ENCODE measurements around the gene ZNF160.
A peak's percentile ranks its signal among the peaks of the same experiment; 100 is the strongest.
"Not testable (repeated sequence)": the region's sequence is repeated elsewhere in the genome, so short reads cannot be mapped to it uniquely, and the experiment has no call there.

The ZNF160 gene

DNA sequence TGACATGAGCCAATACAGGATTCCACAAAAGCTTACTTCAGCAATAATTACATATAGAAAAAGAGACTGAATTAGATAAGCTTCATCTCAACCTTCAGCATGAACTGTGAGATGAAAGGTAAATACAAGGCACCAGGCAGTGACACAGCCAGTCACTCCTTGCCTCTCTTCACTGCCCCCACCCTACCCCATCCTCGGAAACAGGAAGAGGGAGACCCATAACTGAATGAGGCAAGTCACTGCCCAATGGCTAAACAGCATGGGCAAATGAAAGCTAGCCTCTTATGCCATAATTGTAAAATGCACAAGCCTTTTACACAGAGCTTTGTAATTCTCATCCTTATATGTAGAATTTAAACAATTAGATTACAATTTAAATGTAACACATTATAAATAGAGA lies 1.7 kb downstream of the ZNF160 start:
- H3K27ac Mint-ChIP-seq = peak overlapping the region; percentile 82
- H3K27me3 Mint-ChIP-seq = no peaks in the 10 kb centered on the region
- no peak for ATAC-seq
- peak overlapping the region; percentile 83 for H3K4me3 Mint-ChIP-seq
- no peaks in the 10 kb centered on the region for H3K9me3 Mint-ChIP-seq
- H3K4me1 Mint-ChIP-seq = peaks cover 27% of the 10 kb centered on the region
- H3K36me3 Mint-ChIP-seq = peaks cover 43% of the 10 kb centered on the region

GRCh38 chr19:53098570-53098969 lies 4.7 kb downstream of the ZNF160 start:
- H3K27ac Mint-ChIP-seq, H3K4me3 Mint-ChIP-seq, H3K27me3 Mint-ChIP-seq, ATAC-seq, H3K9me3 Mint-ChIP-seq: not testable (repeated sequence)
- Mint-ChIP-seq H3K36me3 (peaks cover 66% of the 10 kb centered on the region), H3K4me1 (peaks cover 27% of the 10 kb centered on the region)

DNA sequence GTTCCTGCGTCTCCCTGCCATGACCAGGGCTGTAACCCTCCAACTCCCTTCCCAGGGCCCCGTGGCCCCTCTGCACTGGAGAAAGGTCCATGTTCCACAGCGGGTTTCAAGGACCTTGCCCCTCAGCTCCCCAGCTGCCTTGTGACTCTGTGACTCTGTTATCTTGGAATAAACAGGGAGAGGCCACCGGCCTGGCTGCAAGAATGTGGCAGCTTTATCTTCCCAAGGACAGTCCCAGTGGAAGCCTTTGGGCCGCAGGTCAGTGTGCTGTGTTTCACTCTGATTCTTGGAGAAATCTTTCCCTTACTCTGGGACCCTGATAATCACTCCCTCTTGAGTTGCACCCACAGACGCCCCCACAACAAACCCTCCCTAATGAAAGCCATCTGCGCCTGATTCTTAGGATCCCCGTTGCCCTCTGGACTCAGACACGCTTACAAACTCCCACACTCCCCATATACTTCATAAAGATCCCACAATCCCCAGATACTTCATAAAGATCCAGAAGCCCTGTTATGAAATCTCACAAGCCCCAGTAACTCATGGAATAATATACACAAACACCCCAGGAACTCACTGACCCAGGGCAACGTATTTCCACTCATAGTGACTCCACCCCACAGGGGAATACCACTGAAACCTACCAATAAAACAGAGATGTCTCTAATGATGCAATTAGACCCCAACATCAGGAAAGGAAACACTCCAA lies 6.1 kb downstream of the ZNF160 start:
- H3K27ac Mint-ChIP-seq, ATAC-seq, H3K9me3 Mint-ChIP-seq, H3K4me3 Mint-ChIP-seq, H3K27me3 Mint-ChIP-seq: not testable (repeated sequence)
- H3K36me3 Mint-ChIP-seq = peaks cover 71% of the 10 kb centered on the region
- peaks cover 19% of the 10 kb centered on the region for H3K4me1 Mint-ChIP-seq

DNA sequence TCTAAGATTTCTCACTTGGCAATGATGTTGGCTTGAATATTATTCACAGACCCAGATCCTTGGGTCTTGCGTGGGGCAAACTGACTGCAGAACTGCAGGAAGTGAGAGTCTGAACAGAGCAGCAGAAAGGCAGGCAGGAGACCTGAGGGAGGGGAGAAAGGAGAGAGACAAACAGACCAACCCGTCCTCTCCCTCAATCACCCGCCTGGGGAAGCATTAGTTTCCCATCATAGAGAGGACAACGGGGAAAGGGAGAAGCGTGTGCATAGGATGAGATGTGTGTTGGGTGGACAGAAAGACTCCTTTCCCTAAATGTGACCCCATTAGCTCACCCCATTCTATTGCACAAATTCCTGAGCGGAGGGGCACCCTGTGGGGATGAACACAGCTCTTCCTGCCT lies 6.6 kb downstream of the ZNF160 start:
- H3K9me3 Mint-ChIP-seq, H3K4me3 Mint-ChIP-seq, ATAC-seq, H3K27me3 Mint-ChIP-seq, H3K27ac Mint-ChIP-seq: not testable (repeated sequence)
- Mint-ChIP-seq H3K4me1 (peaks cover 14% of the 10 kb centered on the region), H3K36me3 (peaks cover 69% of the 10 kb centered on the region)

GRCh38 chr19:53094754-53095575 lies 8.3 kb downstream of the ZNF160 start:
- H3K36me3 Mint-ChIP-seq = peaks cover 84% of the 10 kb centered on the region
- H3K4me1 Mint-ChIP-seq = peaks cover 19% of the 10 kb centered on the region
- no peaks in the 10 kb centered on the region for H3K27me3 Mint-ChIP-seq
- no peak for ATAC-seq
- peaks cover under 1% of the 10 kb centered on the region for H3K9me3 Mint-ChIP-seq
- no peak overlapping the region for H3K27ac Mint-ChIP-seq
- H3K4me3 Mint-ChIP-seq = no peak overlapping the region

DNA sequence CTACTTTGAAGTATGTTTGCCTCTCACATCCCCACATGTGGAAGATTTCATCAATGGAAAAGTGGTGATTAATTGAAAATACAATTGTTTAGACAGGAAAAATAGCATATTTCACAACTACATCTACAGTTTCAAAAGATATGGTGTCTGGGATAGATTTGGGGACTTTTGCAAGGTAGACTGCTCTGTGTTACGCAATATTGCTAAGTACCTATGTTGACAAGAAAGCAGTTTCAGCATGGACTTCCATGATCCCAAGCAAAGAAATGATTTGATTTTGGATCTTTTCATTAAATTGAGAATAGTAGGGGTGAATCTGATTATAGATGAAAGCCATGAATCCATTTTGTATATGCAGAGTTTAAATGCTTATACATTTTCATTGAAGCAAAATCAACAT lies 10.5 kb downstream of the ZNF160 start:
- no peaks in the 10 kb centered on the region for H3K27me3 Mint-ChIP-seq
- ATAC-seq = no peak
- H3K4me3 Mint-ChIP-seq = no peak overlapping the region
- peaks cover 14% of the 10 kb centered on the region for H3K4me1 Mint-ChIP-seq
- peaks cover 78% of the 10 kb centered on the region for H3K36me3 Mint-ChIP-seq
- H3K27ac Mint-ChIP-seq = no peak overlapping the region
- H3K9me3 Mint-ChIP-seq = peaks cover 5% of the 10 kb centered on the region

DNA sequence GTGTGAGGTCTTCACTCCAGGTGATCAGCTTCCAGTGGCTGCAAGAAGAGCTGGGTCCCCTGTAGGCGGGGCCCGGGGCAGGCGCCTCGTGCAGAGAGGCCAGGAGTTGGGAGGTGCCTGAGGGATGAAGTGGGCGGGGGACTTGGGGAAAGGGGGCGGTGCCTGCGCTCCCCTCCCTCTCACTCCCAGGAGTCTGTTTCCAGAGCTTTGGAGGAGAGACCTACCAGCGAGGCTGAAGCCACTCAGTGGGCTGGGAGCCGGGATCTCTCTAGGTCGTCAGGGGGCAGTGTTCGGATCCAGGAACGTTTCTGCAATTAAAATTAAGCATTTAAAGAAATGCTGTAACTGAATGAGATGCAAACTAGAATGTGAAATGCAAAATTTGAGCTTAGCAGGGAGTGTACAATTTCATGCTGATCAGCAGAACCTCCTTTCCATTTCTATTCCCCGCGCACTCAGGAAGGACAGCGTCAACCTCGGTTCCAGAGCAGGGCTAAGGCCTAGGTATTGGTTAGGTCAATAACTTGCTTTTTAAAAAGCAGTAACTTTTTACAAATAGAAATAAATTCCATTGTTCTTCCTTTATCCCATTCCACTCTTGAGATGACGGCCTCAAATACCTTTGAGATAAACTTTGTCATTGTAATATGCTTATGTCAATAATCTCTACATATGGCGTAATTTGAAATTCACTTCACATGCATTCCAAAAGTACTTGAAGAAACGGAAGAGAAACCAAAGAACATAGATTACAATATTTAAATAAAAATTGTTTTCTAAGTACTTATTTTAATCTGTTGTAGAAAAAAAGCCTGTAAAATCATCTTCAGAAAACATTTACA lies 11.6 kb downstream of the ZNF160 start:
- Mint-ChIP-seq H3K27me3 (no peaks in the 10 kb centered on the region), H3K27ac (no peak overlapping the region), H3K9me3 (peaks cover 5% of the 10 kb centered on the region), H3K4me1 (peaks cover 6% of the 10 kb centered on the region), H3K4me3 (no peak overlapping the region), H3K36me3 (peaks cover 79% of the 10 kb centered on the region)
- ATAC-seq = no peak

DNA sequence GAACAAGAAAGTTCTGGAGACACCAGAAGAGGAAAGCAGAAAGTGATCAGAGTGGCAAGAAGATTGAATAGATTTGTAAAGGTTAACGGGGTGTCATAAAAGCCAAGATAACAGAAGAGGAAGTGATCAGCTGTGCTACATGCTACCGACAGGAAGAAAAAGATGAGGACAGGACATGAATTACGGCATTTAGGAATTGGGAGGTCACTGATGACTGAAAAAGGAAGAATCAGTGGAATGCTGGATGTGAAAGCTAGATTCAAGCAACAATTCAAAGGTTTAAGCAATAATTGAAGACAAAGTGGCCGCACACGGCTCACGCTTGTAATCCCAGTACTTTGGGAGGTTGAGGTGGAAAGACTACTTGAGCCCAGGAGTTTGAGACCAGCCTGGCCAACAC lies 15.1 kb downstream of the ZNF160 start:
- peaks cover 86% of the 10 kb centered on the region for H3K36me3 Mint-ChIP-seq
- no peak overlapping the region for H3K4me3 Mint-ChIP-seq
- H3K27me3 Mint-ChIP-seq = no peaks in the 10 kb centered on the region
- no peak for ATAC-seq
- peaks cover 6% of the 10 kb centered on the region for H3K9me3 Mint-ChIP-seq
- peaks cover 6% of the 10 kb centered on the region for H3K4me1 Mint-ChIP-seq
- no peak overlapping the region for H3K27ac Mint-ChIP-seq

DNA sequence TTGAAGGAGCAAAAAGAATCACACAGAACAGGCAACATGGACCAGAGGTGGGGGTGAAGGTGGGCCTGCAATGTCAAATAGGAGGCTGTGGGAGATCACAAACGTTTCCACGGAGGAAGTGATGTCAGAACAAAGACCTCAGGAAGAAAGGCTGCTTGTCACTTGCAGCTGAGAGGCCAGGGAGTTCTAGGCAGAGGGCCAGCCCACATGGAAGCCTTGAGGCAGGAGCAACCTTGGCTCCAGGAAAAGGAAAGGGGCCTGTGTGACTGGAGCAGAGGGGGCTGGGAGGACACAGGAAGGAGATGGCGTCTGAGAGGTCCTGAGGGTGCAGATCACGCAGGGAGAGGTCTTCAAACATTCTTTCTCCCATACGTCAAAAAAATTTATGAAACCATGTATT lies 16.3 kb downstream of the ZNF160 start:
- Mint-ChIP-seq H3K4me1 (peaks cover 6% of the 10 kb centered on the region), H3K9me3 (peaks cover 9% of the 10 kb centered on the region), H3K36me3 (peaks cover 92% of the 10 kb centered on the region), H3K27me3 (no peaks in the 10 kb centered on the region), H3K4me3 (no peak overlapping the region), H3K27ac (no peak overlapping the region)
- ATAC-seq = no peak

DNA sequence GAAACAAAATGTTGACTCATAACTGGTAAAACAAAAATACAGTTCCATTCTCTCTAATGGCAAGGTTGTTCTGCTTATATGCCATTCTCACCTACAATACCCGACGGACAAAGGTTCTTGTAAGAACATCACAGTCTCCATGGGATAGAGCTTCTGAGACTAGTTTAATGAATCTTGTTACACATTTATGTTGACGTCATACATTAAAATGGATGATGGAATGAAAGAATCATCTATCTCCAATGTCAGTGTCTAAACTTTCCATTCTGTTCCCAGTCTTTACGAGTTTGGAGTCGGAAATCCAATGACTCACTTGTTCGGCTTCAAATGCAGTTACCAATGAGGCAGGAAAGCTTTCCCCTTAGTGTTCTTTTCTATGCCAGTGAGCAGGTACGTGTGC lies 17.7 kb downstream of the ZNF160 start:
- ATAC-seq = no peak
- H3K4me3 Mint-ChIP-seq = no peak overlapping the region
- H3K36me3 Mint-ChIP-seq = peaks cover 92% of the 10 kb centered on the region
- H3K4me1 Mint-ChIP-seq = peaks cover 6% of the 10 kb centered on the region
- no peaks in the 10 kb centered on the region for H3K27me3 Mint-ChIP-seq
- H3K9me3 Mint-ChIP-seq = peaks cover 14% of the 10 kb centered on the region
- H3K27ac Mint-ChIP-seq = no peak overlapping the region

- H3K27me3 Mint-ChIP-seq = no peaks in the 10 kb centered on the region
- H3K4me3 Mint-ChIP-seq = no peak overlapping the region
- no peak overlapping the region for H3K27ac Mint-ChIP-seq
- H3K9me3 Mint-ChIP-seq = peaks cover 20% of the 10 kb centered on the region
- H3K4me1 Mint-ChIP-seq = peaks cover 8% of the 10 kb centered on the region
- ATAC-seq = no peak
- peaks cover 98% of the 10 kb centered on the region for H3K36me3 Mint-ChIP-seq
These were observed 20.3 kb downstream of the ZNF160 start for GRCh38 chr19:53082929-53083328.

GRCh38 chr19:53079313-53079924 lies 23.8 kb downstream of the ZNF160 start:
- Mint-ChIP-seq H3K9me3 (peaks cover 30% of the 10 kb centered on the region), H3K27me3 (no peaks in the 10 kb centered on the region), H3K36me3 (peaks cover 100% of the 10 kb centered on the region), H3K27ac (no peak overlapping the region), H3K4me3 (no peak overlapping the region), H3K4me1 (peaks cover 8% of the 10 kb centered on the region)
- ATAC-seq = no peak

DNA sequence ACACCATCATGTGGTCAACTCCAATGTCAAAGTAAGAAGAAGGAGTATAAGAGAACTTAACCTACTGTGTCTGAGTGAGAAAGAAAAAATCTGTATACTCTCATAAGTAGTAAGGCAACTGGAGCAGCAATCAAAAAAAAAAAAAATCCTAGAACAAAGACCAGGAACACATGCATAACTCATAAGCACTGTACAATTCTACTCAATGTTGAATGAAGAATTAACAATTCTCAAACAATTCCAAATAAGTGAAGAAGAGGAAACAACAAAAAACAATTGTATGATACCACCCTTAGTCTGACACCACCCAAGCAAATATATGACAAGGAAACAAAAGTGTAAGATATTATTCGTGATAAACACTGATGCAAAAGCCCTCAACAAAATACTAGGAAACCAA lies 24.6 kb downstream of the ZNF160 start:
- no peak for ATAC-seq
- no peak overlapping the region for H3K4me3 Mint-ChIP-seq
- H3K9me3 Mint-ChIP-seq = peaks cover 33% of the 10 kb centered on the region
- H3K4me1 Mint-ChIP-seq = peaks cover 8% of the 10 kb centered on the region
- H3K27me3 Mint-ChIP-seq = no peaks in the 10 kb centered on the region
- H3K27ac Mint-ChIP-seq = no peak overlapping the region
- H3K36me3 Mint-ChIP-seq = peaks cover 100% of the 10 kb centered on the region

DNA sequence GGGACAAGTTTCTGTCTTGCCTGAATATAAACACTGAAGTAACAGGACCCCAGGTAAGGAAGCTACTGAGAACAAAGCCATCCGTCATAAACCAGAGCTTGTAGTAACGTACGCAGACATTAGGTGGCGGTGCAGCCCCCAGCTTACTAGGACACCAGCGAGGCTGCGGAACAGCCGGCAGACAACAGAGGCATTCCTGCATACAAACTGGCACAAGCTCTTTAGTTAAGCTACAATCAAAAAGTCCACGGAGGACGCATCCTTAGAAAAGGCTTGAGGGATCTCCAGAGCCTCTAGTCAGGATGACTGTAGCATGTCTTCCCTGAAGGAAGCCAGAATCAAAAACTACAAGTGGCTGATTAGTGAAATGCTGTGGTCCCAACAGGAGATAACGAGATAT lies 26.2 kb downstream of the ZNF160 start:
- ATAC-seq = no peak
- Mint-ChIP-seq H3K9me3 (peaks cover 34% of the 10 kb centered on the region), H3K27ac (no peak overlapping the region), H3K36me3 (peaks cover 100% of the 10 kb centered on the region), H3K4me3 (no peak overlapping the region), H3K27me3 (no peaks in the 10 kb centered on the region), H3K4me1 (peaks cover 8% of the 10 kb centered on the region)

DNA sequence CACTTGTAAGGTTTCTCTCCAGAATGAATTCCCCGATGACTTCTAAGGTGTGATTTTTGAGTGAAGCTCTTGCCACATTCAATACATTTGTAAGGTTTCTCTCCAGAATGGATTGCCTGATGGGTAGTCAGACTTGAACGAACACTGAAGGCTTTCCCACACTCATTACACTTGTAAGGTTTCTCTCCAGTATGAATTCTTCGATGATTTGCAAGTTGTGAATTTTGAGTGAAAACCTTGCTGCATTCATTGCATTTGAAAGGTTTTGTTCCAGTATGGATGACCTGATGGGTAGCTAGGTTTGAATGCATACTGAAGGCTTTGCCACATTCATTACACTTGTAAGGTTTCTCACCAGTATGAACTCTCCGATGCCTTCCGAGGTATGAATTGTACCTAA lies 34.4 kb downstream of the ZNF160 start:
- Mint-ChIP-seq H3K4me1 (no peaks in the 10 kb centered on the region), H3K9me3 (peaks cover 36% of the 10 kb centered on the region), H3K4me3 (no peak overlapping the region), H3K36me3 (peaks cover 82% of the 10 kb centered on the region), H3K27ac (no peak overlapping the region), H3K27me3 (no peaks in the 10 kb centered on the region)
- no peak for ATAC-seq

Measured in stimulated activated memory B cell treated with anti-CD40 and anti-IgM and Interleukin-4, amounts not matched to agents 10 μg/mL and 1 μg/mL and 100 μg/mL, for 72 hours (primary cell).